ENCODE data around the gene LRP1B.

Gene LRP1B

DNA sequence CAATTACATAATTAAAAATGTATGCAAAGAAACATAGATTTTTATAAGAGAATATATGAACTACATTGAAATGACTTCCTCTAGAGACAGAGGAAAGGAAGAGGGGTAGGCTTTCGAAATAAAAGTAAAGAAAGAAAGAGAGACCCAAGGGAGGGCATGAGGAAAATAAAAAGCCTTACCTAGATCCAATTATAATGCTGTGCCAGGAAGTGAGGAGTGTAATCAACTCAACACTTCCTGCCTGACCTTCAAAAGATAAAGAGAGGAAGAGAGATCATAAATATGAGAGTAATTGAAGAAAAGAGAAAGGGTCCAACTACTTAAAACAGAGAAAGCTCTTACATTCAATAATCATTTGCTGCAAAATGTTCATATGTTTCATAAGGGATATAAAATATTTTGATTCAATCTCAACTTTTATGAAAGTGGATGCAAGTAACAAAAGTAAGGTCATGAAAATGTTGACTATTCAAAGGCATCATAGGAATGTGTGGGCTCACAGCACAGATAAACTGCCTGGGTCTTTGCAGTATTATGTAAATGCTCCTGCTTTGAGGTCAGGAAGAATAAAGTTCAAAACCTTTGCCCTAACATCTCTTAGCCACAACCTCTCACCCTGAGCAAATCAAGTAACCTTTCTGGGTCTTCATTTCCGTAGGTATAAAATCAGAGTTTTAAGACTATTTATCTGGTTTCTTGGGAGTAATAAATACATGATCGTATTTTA lies 1237.7 kb downstream of the LRP1B start:
- DNase-seq (ENCODE audit: low spot score) = no peak

- DNase-seq (ENCODE audit: low spot score) = no peak
Measured at GRCh38 chr2:140892436-140892835, 1238.4 kb downstream of the LRP1B start.

GRCh38 chr2:140891614-140892212 lies 1239.1 kb downstream of the LRP1B start:
- DNase-seq (ENCODE audit: low spot score) = no peak

GRCh38 chr2:140882671-140883620 lies 1247.9 kb downstream of the LRP1B start:
- DNase-seq (ENCODE audit: low spot score) = no peak

DNA sequence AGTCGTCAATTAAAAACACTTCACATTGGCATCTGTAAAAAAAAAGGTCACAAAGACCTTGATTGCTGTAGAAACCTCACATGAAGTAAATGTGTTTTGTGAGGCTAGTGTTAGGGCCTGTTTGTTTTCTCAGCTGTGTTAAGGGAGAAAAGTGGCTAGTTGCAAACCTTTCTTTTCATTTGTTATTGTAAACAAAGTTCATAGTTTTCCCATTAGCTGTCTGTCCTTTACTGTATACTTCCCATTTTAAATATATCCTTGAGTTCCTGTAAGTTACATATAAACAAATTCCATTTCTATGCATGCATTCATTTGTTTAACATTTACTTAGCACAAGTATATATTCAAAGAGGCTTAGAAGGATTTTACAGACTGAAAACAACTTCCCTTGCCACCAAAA lies 1250.2 kb downstream of the LRP1B start:
- DNase-seq (ENCODE audit: low spot score) = no peak

DNA sequence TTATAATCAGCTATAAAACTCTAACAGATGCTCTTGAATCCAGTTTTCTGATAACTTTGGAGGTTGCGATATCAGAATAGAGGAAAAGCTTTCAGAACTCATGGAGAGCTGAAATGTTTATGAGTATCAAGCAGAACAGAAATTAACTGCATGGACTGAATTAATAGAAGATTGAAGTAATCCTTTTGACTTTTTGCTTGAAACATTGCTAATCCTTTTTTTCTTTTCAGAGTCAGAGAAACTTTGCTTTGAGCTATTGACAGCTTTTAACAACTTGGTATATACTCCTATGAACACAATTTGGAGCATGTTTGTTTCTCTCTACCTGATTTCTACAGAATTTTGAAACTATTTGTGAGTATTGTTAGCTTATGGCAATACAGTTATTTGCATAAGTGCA lies 1254.8 kb downstream of the LRP1B start:
- DNase-seq (ENCODE audit: low spot score) = no peak

DNA sequence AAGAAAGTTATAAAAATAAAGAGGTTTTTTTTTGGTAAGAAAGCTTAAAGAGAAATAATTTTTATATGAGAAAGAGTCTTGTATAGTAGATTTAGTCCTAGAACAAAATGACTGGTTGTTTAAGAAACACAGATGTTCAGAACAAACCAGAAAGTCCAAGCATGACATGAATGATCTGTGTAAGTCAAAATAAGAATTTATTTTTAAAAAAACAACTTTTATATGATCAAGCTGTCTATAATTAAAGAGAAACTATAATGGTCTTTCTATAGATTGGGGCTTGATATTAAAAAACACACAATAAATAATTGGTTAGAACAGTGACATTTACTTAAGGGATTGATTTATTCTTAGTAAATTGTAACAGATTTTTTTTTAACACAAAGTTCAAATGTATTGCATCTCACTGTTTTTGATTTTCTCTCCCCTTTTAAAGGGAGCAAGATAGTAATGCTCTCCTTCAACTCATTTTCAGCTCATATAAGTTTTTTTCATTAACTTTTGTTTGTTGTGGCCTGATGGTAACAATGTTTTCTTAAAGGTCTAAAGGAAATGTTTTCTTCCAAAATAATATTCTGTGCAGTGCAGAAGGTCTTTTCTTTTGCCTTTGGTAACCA lies 1256.8 kb downstream of the LRP1B start:
- no peak for DNase-seq (ENCODE audit: low spot score)

DNA sequence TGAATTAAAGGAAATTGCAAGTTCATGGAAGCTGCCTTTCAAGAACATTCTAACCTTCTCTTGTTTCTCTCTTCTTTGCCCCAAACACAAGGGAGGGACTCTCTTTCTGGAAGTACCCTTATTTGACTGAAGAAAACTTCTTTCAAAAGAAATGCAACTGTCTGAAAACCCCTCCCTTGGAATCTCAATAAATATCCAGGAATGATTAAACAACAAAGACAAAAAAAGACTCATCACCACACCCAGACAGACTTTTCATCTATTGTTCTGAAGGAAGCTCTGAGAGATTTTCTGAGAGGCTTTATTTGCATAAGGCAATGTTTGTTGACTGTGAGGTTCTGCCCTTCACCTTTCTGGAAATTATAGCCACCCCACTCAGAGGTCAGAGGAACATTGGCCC lies 1260.9 kb downstream of the LRP1B start:
- no peak for DNase-seq (ENCODE audit: low spot score)

DNA sequence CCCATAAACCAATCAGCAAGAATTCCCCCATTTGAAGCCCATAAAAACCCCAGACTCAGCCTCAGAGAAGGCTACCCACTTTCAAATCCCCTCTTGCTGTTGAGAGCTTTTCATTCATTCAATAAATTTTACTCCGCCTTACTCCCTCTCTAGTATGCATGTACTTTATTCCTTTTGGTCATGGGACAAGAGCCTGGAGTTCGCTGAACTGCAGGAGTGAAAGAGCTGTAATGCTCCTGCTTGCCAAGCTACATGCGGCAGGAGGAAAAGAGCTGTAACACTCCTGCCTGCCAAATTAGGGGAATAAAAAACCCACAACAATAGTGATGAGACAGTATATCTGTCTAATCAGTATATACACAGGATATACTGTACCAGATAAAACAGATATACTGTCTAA lies 1261.7 kb downstream of the LRP1B start:
- DNase-seq (ENCODE audit: low spot score) = no peak

DNA sequence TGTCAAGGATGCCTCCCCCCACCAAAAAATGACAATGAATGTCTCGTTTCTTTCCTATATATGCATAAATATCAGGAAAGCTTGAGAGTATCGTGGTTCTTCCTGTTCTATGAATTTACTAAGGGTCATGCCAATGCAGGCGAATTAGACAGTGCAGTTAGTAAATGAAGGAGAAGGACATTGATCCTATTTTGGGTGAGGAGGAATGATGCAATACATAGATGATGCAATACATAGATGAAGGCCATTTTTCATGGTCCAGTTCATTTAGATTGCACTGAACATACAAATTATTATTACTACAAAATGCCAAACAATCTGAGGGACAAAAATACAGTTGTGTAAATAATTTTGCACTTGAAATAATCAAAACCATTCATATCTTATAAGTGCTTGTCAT lies 1265.0 kb downstream of the LRP1B start:
- DNase-seq (ENCODE audit: low spot score) = no peak

DNA sequence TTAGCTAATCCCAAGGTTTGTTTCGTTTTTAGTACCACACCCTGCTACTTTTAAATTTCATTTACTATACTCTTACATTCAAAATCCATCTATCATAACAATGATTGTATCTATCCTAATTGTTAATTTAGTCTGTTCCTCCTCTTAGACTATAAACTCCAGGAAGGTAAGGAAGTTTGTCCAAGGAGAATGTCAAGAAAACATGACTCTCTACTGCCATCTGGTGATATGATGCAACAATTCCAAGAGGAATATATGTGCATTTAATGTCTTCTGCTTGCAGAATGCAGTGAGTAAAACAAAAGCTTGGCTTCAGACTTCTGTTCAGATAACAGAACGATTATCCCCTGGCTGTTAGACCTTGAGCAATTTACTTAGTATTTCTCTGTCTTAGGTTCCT lies 1267.1 kb downstream of the LRP1B start:
- peak; percentile 63 for DNase-seq (ENCODE audit: low spot score)

DNA sequence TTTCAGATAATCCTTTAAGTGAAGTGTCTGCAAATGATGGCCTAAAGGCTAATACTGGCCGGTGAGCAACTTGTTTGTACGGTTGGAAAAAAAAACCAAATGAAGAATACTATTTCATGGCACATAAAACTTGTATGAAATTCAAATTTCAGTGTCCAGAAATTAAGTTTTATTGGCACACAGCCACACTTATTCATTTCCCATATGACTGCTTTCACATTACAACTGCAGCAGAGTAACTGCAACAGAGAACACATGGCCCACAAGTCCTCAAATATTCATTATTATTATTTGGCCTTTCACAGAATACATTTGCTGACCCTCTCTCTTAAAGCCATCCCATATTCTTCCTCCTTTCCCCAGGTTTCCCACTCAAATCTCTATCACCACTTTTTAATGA lies 1268.6 kb downstream of the LRP1B start:
- DNase-seq (ENCODE audit: low spot score) = no peak

- no peak for DNase-seq (ENCODE audit: low spot score)
Measured at GRCh38 chr2:140861666-140862065, 1269.2 kb downstream of the LRP1B start.

DNA sequence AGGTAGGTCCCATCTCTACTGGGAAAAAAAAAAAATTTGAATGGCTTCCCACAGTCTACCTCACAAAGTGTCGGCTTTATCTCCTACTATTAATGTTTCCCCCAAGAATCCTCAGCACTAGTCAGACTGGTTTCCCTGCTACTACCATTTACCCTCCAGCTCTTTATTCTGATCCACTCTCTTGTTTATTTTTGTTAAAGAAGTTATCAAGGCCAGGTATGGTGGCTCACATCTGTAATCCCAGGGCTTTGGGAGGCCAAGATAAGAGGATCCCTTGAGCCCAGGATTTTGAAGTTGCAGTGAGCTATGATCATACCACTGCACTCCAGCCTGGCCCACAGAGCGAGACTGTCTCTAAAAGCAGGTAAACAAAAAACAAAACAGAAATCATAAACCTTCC lies 1275.3 kb downstream of the LRP1B start:
- DNase-seq (ENCODE audit: low spot score) = no peak

DNA sequence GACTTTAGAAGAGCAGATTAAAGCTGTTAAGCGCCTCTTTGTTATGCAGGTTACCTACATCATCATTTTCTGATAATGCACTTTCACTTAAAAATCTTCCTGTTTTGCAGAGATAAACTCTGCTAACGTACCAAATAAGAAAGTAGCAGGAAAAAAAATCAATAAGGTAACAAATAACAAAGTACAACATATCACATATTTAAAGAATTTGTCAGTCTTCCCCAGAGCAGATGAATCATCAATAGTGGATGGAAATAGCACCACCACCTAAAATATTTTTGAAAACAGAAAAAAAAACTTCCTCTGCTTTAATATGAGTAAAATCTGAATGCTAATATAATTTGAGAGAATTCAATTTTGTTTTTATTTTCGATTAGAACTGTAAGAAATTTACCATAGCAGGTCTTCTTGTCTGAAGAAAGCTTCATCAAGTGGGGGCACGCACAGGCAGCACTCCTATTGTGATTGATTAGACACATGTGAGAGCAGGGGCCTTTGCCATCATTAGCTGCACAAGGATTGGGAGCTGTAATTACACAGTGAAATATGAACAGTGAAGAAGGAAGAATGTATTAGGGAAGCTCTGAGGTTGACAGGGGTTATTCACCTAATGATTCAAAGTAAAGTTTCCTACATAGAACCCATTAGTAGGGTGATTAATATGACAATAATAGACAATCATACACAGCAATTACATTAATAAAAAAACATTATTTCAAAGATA lies 1279.4 kb downstream of the LRP1B start:
- no peak for DNase-seq (ENCODE audit: low spot score)

GRCh38 chr2:140843186-140843585 lies 1287.6 kb downstream of the LRP1B start:
- no peak for DNase-seq (ENCODE audit: low spot score)

DNA sequence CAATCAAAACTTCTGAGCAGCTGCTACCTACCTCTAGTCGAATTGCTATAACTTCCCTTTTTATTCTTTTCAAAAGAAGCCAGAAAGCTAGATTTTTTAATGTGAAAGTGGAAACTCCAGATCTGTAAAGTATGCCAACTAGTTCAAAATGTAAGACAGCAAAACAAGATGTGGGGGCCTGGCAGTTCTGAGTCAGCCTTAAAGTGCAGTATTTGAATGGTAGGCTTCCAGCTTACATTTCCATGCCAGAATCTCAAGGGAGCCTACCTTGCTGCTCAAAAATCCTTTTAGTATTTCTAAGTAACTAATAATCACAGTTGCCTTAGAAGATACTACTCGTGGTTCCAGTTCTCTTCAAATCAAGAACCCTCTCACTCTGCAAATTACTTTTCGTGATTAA lies 1288.7 kb downstream of the LRP1B start:
- DNase-seq (ENCODE audit: low spot score) = no peak

DNA sequence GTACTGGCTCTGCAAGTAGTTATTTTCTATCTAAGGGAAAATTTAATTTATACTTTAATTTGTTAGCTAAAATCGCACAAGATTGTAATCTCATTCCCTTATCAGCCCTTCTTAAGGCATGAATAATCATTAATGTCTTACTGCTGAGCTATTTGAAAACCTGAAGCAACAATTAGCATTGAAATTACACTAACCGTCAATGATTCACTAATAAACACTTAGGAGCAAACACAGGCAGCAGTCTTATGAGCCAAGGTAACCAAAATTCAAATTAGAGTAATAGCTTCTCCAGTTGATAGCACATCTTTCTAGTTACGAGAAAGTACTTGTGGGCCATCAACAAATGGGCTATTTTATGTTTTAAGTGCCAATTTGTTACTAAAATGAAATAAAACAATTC lies 1289.7 kb downstream of the LRP1B start:
- DNase-seq (ENCODE audit: low spot score) = no peak

DNA sequence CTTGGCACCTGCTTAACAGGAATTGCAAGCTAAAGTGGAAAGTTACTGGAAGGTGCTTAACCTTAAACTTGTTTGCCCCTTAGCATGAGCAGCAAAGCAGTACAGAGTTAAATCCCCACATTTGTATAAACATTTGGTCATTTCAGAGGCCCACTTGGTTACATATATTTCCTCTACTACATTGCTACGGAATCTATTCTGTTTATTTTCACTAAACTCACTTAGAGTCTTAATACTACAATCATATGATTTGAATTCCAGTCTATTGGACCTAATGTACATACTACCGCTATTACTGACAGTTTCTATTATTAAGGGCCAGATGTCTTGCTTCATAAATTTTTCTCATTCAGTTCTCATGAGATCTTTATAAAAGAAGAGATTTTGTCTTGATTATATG lies 1294.0 kb downstream of the LRP1B start:
- DNase-seq (ENCODE audit: low spot score) = no peak

DNA sequence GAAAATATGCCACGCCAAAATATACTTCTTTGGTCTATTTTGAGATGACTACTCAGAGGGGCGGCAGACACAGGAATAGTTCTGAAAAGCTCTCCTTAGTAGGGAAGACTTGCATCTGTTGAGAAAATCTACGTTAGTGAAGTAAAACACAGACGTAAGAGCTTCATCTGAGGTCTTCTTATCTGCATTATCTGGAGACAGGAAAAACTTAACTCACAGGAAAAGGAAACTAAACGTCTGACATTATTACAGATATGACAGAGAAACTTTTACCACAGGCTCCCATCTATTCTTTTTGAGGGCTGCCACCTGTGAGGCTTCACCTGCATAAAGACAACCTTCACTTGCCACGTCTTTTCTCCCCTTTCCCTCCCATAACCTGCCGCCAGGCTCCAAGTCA lies 1295.7 kb downstream of the LRP1B start:
- DNase-seq (ENCODE audit: low spot score) = no peak

- DNase-seq (ENCODE audit: low spot score) = no peak
Measured at GRCh38 chr2:140814141-140814540, 1316.7 kb downstream of the LRP1B start.

GRCh38 chr2:140808820-140809219 lies 1322.0 kb downstream of the LRP1B start:
- no peak for DNase-seq (ENCODE audit: low spot score)
